Lung (tissue), 12 donors: ENCODE data around the gene FGF4. TPM values are rescaled to one million over a fixed set of nuclear protein-coding genes. Genes with fewer than 3 reads are reported as not detected.

Source experiments
- ATAC-seq: fragments of 200-7000 bp; cut with Tn5 transposase; one replicate; pipeline ENCODE4 v1.9.1; 2020; ENCODE audit warnings: moderate number of reproducible peaks; ENCODE audit not compliant: insufficient read depth, low FRiP score
- DNase-seq, 3 donors: peaks; one replicate each; pipeline ENCODE4 v3.0.0-alpha.2; 2013 to 2017
- H3K27ac ChIP-seq, 2 donors: one replicate each; pipeline ENCODE4 v1.5.1; 2013; ENCODE audit warnings: mild to moderate bottlenecking in 2 of 2, moderate library complexity in 2 of 2, control low read depth in 1 of 2, inconsistent platforms in 1 of 2, low read depth in 1 of 2, low read length in 1 of 2
- H3K27me3 ChIP-seq, 3 donors: one replicate each; pipeline ENCODE4 v1.5.1; 2013; ENCODE audit warnings: low read length in 2 of 3; ENCODE audit not compliant: control insufficient read depth in 3 of 3, insufficient read depth in 3 of 3
- H3K36me3 ChIP-seq, 4 donors: one replicate each; pipeline ENCODE4 v1.5.1; 2013; ENCODE audit warnings: low read length in 4 of 4, mild to moderate bottlenecking in 1 of 4, moderate library complexity in 1 of 4; ENCODE audit not compliant: control insufficient read depth in 4 of 4, insufficient read depth in 4 of 4
- H3K4me1 ChIP-seq, 5 donors: one replicate each; pipeline ENCODE4 v1.5.1; 2013; ENCODE audit warnings: low read length in 5 of 5, mild to moderate bottlenecking in 2 of 5, moderate library complexity in 1 of 5; ENCODE audit not compliant: control insufficient read depth in 5 of 5, insufficient read depth in 5 of 5
- H3K4me3 ChIP-seq: one replicate; pipeline ENCODE4 v1.5.1; 2013; ENCODE audit warnings: mild to moderate bottlenecking, control low read depth, moderate library complexity
- H3K9ac ChIP-seq, 2 donors: one replicate each; pipeline ENCODE4 v1.5.1; 2013; ENCODE audit warnings: low read length in 2 of 2, control low read depth in 1 of 2; ENCODE audit not compliant: insufficient read depth in 1 of 2
- H3K9me3 ChIP-seq, 4 donors: one replicate each; pipeline ENCODE4 v1.5.1; 2013; ENCODE audit warnings: low read length in 3 of 4, mild to moderate bottlenecking in 1 of 4, moderate library complexity in 1 of 4; ENCODE audit not compliant: control insufficient read depth in 4 of 4, insufficient read depth in 3 of 4
- WGBS, 2 donors: extraction: QIAGEN DNeasy Blood & Tissue Kit; methylation state at CpG; one replicate each; pipeline ENCODE4 v1.1.7; 2013; 5-methylcytosine and 5-hydroxymethylcytosine counted together
- polyA plus RNA-seq, 2 donors: library from polyadenylated mRNA; stranded (reverse); fragments of 200-250 nt; gene quantifications; one replicate each; pipeline ENCODE4 v1.2.1, GENCODE V29; 2013
- total RNA-seq, 2 donors: library from RNA; depleted of rRNA in 1 of 2; stranded (reverse); fragments of >200 nt in 1 of 2; gene quantifications; one replicate each; pipeline ENCODE4 v1.2.1, GENCODE V29; 2014 to 2021
- TF ChIP-seq, protein P1 (sequence below): IDR thresholded peaks from 2 replicates; pipeline ENCODE4 v1.5.1; 2012; ENCODE audit warnings: mild to moderate bottlenecking; ENCODE audit errors: control extremely low read depth, extremely low read depth
- donor health status: control.
- donor health status: control.
- donor health status: Bipolar disorder and iron deficiency.
- donor health status: healthy.
- donor health status: DM: yes; HTN: yes; CAD: no.

FGF4 gene
- total and polyA plus RNA-seq, 4 donors, result not detected

DNA sequence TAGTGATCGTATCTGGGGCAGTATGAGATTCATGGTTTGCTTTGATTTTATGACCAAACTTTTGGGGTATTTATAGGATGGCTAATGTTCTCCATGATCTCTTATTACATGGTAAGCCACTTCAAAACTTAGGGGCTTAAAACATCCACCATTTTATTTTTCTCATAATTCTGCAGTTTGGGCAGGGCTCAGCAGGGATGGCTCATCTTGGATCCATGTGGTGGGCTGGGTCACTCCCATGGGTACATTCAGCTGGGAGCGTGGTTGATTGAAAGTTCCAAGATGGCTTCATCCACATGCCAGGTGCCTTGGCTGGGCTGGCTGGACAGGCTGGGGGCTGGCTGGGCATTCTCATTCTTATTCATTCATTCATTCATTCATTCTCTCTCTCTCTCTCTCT is 40.8 kb downstream of the FGF4 start:
- H3K9me3 ChIP-seq, result peaks cover 0 to 29% (median 3%) of the 10 kb centered on the region in 4 donors
- no peaks in the 10 kb centered on the region for H3K4me1 ChIP-seq
- H3K36me3 ChIP-seq, result no peaks in the 10 kb centered on the region
- 95 to 97% methylated on average over 2 of the region's 2 CpGs for WGBS, 2 donors
- DNase-seq (no peak), ATAC-seq (no peak)
- no peaks in the 10 kb centered on the region for H3K27me3 ChIP-seq
- TF ChIP-seq, protein P1, sequence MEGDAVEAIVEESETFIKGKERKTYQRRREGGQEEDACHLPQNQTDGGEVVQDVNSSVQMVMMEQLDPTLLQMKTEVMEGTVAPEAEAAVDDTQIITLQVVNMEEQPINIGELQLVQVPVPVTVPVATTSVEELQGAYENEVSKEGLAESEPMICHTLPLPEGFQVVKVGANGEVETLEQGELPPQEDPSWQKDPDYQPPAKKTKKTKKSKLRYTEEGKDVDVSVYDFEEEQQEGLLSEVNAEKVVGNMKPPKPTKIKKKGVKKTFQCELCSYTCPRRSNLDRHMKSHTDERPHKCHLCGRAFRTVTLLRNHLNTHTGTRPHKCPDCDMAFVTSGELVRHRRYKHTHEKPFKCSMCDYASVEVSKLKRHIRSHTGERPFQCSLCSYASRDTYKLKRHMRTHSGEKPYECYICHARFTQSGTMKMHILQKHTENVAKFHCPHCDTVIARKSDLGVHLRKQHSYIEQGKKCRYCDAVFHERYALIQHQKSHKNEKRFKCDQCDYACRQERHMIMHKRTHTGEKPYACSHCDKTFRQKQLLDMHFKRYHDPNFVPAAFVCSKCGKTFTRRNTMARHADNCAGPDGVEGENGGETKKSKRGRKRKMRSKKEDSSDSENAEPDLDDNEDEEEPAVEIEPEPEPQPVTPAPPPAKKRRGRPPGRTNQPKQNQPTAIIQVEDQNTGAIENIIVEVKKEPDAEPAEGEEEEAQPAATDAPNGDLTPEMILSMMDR, result no peak
- no peak overlapping the region for H3K27ac ChIP-seq
- no peak overlapping the region for H3K4me3 ChIP-seq
- H3K9ac ChIP-seq, result no peak overlapping the region

DNA sequence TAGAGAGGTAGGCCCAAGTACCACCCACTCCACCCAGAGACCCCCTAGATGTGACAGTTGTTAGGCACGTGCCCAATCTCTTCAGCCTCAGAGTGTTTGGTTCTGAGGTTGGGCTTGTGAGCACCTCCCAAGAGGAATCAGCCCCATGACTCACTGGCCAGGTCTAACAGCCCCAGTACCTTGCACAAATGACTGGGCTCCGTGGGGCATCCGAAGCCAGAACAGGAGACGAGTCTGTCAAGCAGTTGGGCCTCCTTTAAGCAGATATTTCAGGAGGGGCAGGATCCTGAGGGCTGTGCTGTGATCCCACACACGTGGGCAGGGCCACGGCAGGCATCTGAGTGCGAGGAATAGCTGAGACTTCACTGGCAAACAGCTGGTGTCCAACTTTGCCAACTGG is 42.2 kb downstream of the FGF4 start:
- Histone ChIP-seq H3K9me3 (peaks cover 0 to 20% (median 0%) of the 10 kb centered on the region in 4 donors), H3K4me3 (no peak overlapping the region), H3K9ac (no peak overlapping the region), H3K36me3 (no peaks in the 10 kb centered on the region), H3K4me1 (no peaks in the 10 kb centered on the region), H3K27me3 (no peaks in the 10 kb centered on the region), H3K27ac (no peak overlapping the region)
- no peak for DNase-seq
- no peak for ATAC-seq
- TF ChIP-seq, protein P1, result no peak
- WGBS, 2 donors, result 70% methylated on average over 7 of the region's 7 CpGs

- DNase-seq (no peak), ATAC-seq (no peak)
- Histone ChIP-seq H3K9me3 (peaks cover 0 to 18% (median 0%) of the 10 kb centered on the region in 4 donors), H3K27me3 (no peaks in the 10 kb centered on the region), H3K27ac (no peak overlapping the region), H3K36me3 (no peaks in the 10 kb centered on the region), H3K4me1 (no peaks in the 10 kb centered on the region), H3K4me3 (no peak overlapping the region), H3K9ac (no peak overlapping the region)
- TF ChIP-seq, protein P1, result no peak
- 79 to 86% methylated on average over 11 of the region's 11 CpGs for WGBS, 2 donors
Observed at GRCh38 chr11:69731110-69731509, 44.0 kb downstream of the FGF4 start.

- Histone ChIP-seq H3K4me1 (no peaks in the 10 kb centered on the region), H3K9ac (no peak overlapping the region), H3K27ac (no peak overlapping the region), H3K9me3 (peaks cover 0 to 16% (median 0%) of the 10 kb centered on the region in 4 donors), H3K4me3 (no peak overlapping the region), H3K27me3 (no peaks in the 10 kb centered on the region), H3K36me3 (no peaks in the 10 kb centered on the region)
- 78 to 85% methylated on average over 8 of the region's 8 CpGs for WGBS, 2 donors
- TF ChIP-seq, protein P1, result no peak
- ATAC-seq (no peak), DNase-seq (no peak)
Observed at GRCh38 chr11:69730500-69730899, 44.6 kb downstream of the FGF4 start.
